HepG2 (cell line): ENCODE results near the gene TRIAP1.

Experiments
- ATF4 ChIP-seq, 2 experiments: fragments of 450-650 bp in 1 of 2; sonication (generic) in 1 of 2; formaldehyde crosslinking; IDR thresholded peaks; 2 replicates each; pipeline versions ENCODE4 v1.5.0 to v1.8.0; 2020 to 2022; ENCODE audit warnings: mild to moderate bottlenecking in 1 of 2, missing genetic modification reagents in 1 of 2
- CTCF ChIP-seq: sonication (generic); formaldehyde crosslinking; IDR thresholded peaks from 2 replicates; pipeline ENCODE4 v1.5.0; 2020; ENCODE audit warnings: mild to moderate bottlenecking, missing genetic modification reagents, moderate library complexity
- ELF1 ChIP-seq: sonication (generic); formaldehyde crosslinking; IDR thresholded peaks from 2 replicates; pipeline ENCODE4 v1.4.0; 2020; ENCODE audit warnings: missing genetic modification reagents
- GABPA ChIP-seq, 2 experiments: IDR thresholded peaks; 2 replicates each; pipeline ENCODE4 v1.6.1; 2011 to 2016; ENCODE audit warnings: low read depth in 2 of 2, low read length in 1 of 2, missing biosample characterization in 1 of 2, missing genetic modification characterization in 1 of 2
- HMGXB4 ChIP-seq, 2 experiments: sonication (generic) in 1 of 2; formaldehyde crosslinking in 1 of 2; IDR thresholded peaks; 2 replicates each; pipeline versions ENCODE4 v1.4.0 to v1.6.1; 2018 to 2020; ENCODE audit warnings: missing genetic modification reagents in 2 of 2, borderline replicate concordance in 1 of 2, low read depth in 1 of 2, mild to moderate bottlenecking in 1 of 2, missing biosample characterization in 1 of 2
- ZIK1 ChIP-seq: sonication (generic); formaldehyde crosslinking; IDR thresholded peaks from 2 replicates; pipeline ENCODE4 v1.5.0; 2020; ENCODE audit warnings: mild to moderate bottlenecking, low read depth, missing genetic modification reagents, borderline replicate concordance
- ZNF335 ChIP-seq: sonication (generic); formaldehyde crosslinking; IDR thresholded peaks from 2 replicates; pipeline ENCODE4 v1.4.0; 2020; ENCODE audit warnings: missing genetic modification reagents
- ZNF777 ChIP-seq: sonication (generic); formaldehyde crosslinking; IDR thresholded peaks from 2 replicates; pipeline ENCODE4 v1.4.0; 2020; ENCODE audit warnings: missing genetic modification reagents

- TF ChIP-seq CTCF (CRISPR knock-in tag) (no peak), HMGXB4 (CRISPR knock-in tag; IDR thresholded peaks at IDR 0.05; ENCODE audit: borderline replicate concordance in 1 of 2, low read depth in 1 of 2) (no peak), ZIK1 (CRISPR knock-in tag) (no peak), GABPA (IDR thresholded peaks at IDR 0.05; ENCODE audit: low read depth, low read length) (no peak), GABPA (CRISPR knock-in tag; IDR thresholded peaks at IDR 0.05; ENCODE audit: low read depth) (no peak), ZNF777 (CRISPR knock-in tag) (no peak), ATF4 (CRISPR knock-in tag; IDR thresholded peaks at IDR 0.05) (no peak), ELF1 (no peak), ZNF335 (no peak)
Observed at GRCh38 chr12:120394483-120395367, 51.5 kb downstream of the TRIAP1 start.
